GM12873 (cell line): ENCODE data around the gene HK1.

Source experiments
- CTCF ChIP-seq: IDR thresholded peaks from 2 replicates; pipeline ENCODE4 v1.5.1; 2012; ENCODE audit warnings: low read depth, mild to moderate bottlenecking, moderate library complexity, low read length, control low read depth; ENCODE audit not compliant: insufficient read depth; ENCODE audit errors: missing control alignments

HK1 gene

GRCh38 chr10:69398466-69398865, 120.2 kb downstream of the HK1 start:
- TF ChIP-seq CTCF: no peak

- no peak for TF ChIP-seq CTCF
Observed at GRCh38 chr10:69400936-69401335, 122.6 kb downstream of the HK1 start.

GRCh38 chr10:69401416-69401815, 123.1 kb downstream of the HK1 start:
- no peak for TF ChIP-seq CTCF

GRCh38 chr10:69402386-69402785, 124.1 kb downstream of the HK1 start:
- TF ChIP-seq CTCF: no peak

- no peak for TF ChIP-seq CTCF
Observed at GRCh38 chr10:69403066-69403465, 124.8 kb downstream of the HK1 start.

- TF ChIP-seq CTCF: no peak
Observed at GRCh38 chr10:69403519-69403918, 125.2 kb downstream of the HK1 start.

GRCh38 chr10:69404786-69405185, 126.5 kb downstream of the HK1 start:
- TF ChIP-seq CTCF: no peak

- no peak for TF ChIP-seq CTCF
Observed at GRCh38 chr10:69405221-69405620, 126.9 kb downstream of the HK1 start.
